ENCODE data around the gene MYO5A.
"Not testable (repeated sequence)": the region's sequence is repeated elsewhere in the genome, so short reads cannot be mapped to it uniquely, and the experiment has no call there.

MYO5A gene

GRCh38 chr15:52445553-52445952 is 83.1 kb downstream of the MYO5A start:
- TF ChIP-seq CTCF (IDR thresholded peaks at IDR 0.05) (no peak), ZFX (IDR thresholded peaks at IDR 0.05; ENCODE audit: borderline replicate concordance) (no peak)
- H3K27ac ChIP-seq = no peak overlapping the region

GRCh38 chr15:52443205-52443604 is 85.5 kb downstream of the MYO5A start:
- not testable (repeated sequence) for H3K27ac ChIP-seq

- no peak overlapping the region for H3K27ac ChIP-seq
- TF ChIP-seq CTCF (IDR thresholded peaks at IDR 0.05) = no peak
- no peak for TF ChIP-seq ZFX (IDR thresholded peaks at IDR 0.05; ENCODE audit: borderline replicate concordance)
Measured at GRCh38 chr15:52441841-52442240, 86.8 kb downstream of the MYO5A start.

GRCh38 chr15:52440946-52441345 is 87.7 kb downstream of the MYO5A start:
- TF ChIP-seq CTCF (IDR thresholded peaks at IDR 0.05) = no peak
- no peak for TF ChIP-seq ZFX (IDR thresholded peaks at IDR 0.05; ENCODE audit: borderline replicate concordance)
- H3K27ac ChIP-seq = no peak overlapping the region

GRCh38 chr15:52440414-52440813 is 88.3 kb downstream of the MYO5A start:
- TF ChIP-seq ZFX (IDR thresholded peaks at IDR 0.05; ENCODE audit: borderline replicate concordance) = no peak
- no peak for TF ChIP-seq CTCF (IDR thresholded peaks at IDR 0.05)
- no peak overlapping the region for H3K27ac ChIP-seq

GRCh38 chr15:52439470-52439869 is 89.2 kb downstream of the MYO5A start:
- TF ChIP-seq CTCF (IDR thresholded peaks at IDR 0.05) = no peak
- no peak for TF ChIP-seq ZFX (IDR thresholded peaks at IDR 0.05; ENCODE audit: borderline replicate concordance)
- no peak overlapping the region for H3K27ac ChIP-seq

GRCh38 chr15:52439042-52439441 is 89.6 kb downstream of the MYO5A start:
- H3K27ac ChIP-seq = not testable (repeated sequence)

- H3K27ac ChIP-seq = no peak overlapping the region
- TF ChIP-seq CTCF (IDR thresholded peaks at IDR 0.05) = no peak
Measured at GRCh38 chr15:52438047-52438446, 90.6 kb downstream of the MYO5A start.

GRCh38 chr15:52437646-52438045 is 91.0 kb downstream of the MYO5A start:
- TF ChIP-seq ZFX (IDR thresholded peaks at IDR 0.05; ENCODE audit: borderline replicate concordance) (no peak), CTCF (IDR thresholded peaks at IDR 0.05) (no peak)
- H3K27ac ChIP-seq = no peak overlapping the region
